Cardiac fibroblast (primary cell): ENCODE measurements around the gene ENPP4.
"Not testable (repeated sequence)": the region's sequence is repeated elsewhere in the genome, so short reads cannot be mapped to it uniquely, and the experiment has no call there.

Experiments
- DNase-seq, 2 donors: peaks; one replicate each; pipeline versions ENCODE4 v3.0.0 to v3.0.0-alpha.2; 2010; ENCODE audit warnings: low read depth in 2 of 2
- H3K4me3 ChIP-seq, 2 donors: replicated peaks in 1 of 2; 1 replicate in 1 of 2; 2 replicates in 1 of 2; pipeline ENCODE4 v1.5.1; 2011; ENCODE audit warnings: low read depth in 2 of 2, low read length in 2 of 2, mild to moderate bottlenecking in 2 of 2, moderate library complexity in 1 of 2
- TF ChIP-seq, protein P1 (sequence below): IDR thresholded peaks from one replicate; pipeline ENCODE4 v1.5.1; 2011; ENCODE audit warnings: low read depth, mild to moderate bottlenecking, low read length, inconsistent platforms

ENPP4 gene

DNA sequence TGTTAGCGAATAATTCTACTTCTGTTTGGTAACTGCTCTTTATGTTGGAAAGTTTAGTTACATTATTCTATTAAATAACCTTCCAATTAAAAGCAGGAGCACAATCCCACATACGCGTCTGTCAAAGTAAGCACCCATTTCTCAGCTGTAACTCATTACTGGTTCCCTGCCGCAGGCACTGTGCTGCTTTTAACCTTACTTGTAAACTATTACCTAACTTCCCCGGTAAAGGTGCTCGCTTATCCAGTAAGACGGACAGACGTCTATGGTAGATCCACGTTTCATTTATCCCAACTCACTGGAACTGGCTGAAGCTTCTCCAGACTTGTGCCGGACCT lies 529 bp upstream of the ENPP4 start:
- H3K4me3 ChIP-seq = peak overlapping the region in 1 of 2 donors; percentile 57
- DNase-seq = no peak
- TF ChIP-seq, protein P1, sequence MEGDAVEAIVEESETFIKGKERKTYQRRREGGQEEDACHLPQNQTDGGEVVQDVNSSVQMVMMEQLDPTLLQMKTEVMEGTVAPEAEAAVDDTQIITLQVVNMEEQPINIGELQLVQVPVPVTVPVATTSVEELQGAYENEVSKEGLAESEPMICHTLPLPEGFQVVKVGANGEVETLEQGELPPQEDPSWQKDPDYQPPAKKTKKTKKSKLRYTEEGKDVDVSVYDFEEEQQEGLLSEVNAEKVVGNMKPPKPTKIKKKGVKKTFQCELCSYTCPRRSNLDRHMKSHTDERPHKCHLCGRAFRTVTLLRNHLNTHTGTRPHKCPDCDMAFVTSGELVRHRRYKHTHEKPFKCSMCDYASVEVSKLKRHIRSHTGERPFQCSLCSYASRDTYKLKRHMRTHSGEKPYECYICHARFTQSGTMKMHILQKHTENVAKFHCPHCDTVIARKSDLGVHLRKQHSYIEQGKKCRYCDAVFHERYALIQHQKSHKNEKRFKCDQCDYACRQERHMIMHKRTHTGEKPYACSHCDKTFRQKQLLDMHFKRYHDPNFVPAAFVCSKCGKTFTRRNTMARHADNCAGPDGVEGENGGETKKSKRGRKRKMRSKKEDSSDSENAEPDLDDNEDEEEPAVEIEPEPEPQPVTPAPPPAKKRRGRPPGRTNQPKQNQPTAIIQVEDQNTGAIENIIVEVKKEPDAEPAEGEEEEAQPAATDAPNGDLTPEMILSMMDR = no peak

DNA sequence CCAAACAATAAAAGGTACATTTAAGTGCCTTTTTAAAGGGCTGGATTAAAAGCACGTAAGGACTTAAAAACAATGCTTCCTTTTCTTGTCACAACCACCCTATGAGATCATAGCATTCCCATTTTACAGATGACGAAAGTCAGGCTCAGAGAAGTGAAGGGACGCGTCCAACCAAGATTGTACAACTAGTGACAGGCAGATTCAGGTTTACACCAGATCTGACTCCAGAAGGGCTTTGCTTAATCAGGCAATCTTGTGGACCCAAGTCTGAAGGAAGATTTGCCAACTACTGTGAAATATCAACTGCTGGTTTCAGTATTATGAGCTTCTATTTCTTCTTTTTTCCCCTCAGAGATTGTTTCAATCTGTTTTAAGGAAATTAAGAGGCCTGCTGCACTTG lies 877 bp downstream of the ENPP4 start:
- H3K4me3 ChIP-seq = no peak overlapping the region
- DNase-seq = no peak
- TF ChIP-seq, protein P1 = no peak

- H3K4me3 ChIP-seq, DNase-seq: not testable (repeated sequence)
Measured at GRCh38 chr6:46131291-46131690, 1.5 kb downstream of the ENPP4 start.

GRCh38 chr6:46134216-46134615 lies 4.4 kb downstream of the ENPP4 start:
- H3K4me3 ChIP-seq = no peak overlapping the region
- TF ChIP-seq, protein P1 = no peak
- no peak for DNase-seq

GRCh38 chr6:46135176-46135575 lies 5.4 kb downstream of the ENPP4 start:
- no peak overlapping the region for H3K4me3 ChIP-seq
- DNase-seq = no peak
- TF ChIP-seq, protein P1 = no peak

GRCh38 chr6:46136831-46137230 lies 7.0 kb downstream of the ENPP4 start:
- DNase-seq = no peak
- no peak overlapping the region for H3K4me3 ChIP-seq
- TF ChIP-seq, protein P1 = no peak

DNA sequence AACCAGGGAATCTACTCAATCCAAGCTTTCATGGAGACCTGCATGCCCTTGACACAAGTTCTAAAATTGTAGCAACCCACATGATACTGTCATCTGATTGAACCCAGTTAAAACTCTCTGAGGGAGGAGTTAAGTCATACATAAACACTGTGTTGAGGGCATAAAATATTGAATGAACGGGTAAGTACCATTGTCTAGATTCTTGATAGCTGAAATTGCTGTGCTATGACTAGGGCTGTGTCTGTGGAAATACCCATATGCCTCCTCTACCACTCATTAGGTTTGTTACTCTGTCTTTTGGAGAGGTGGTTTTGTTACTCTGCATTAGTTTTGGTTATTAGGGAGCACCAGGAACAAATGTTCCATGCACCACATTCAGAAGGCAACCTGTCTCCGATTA lies 7.6 kb downstream of the ENPP4 start:
- TF ChIP-seq, protein P1 = no peak
- H3K4me3 ChIP-seq = no peak overlapping the region
- DNase-seq = no peak

GRCh38 chr6:46138281-46138680 lies 8.5 kb downstream of the ENPP4 start:
- no peak for DNase-seq
- TF ChIP-seq, protein P1 = no peak
- no peak overlapping the region for H3K4me3 ChIP-seq
